Measurements from ENCODE around the gene UBLCP1. TPM values are rescaled to one million over a fixed set of nuclear protein-coding genes. Genes with fewer than 3 reads are reported as not detected.

The UBLCP1 gene
- total RNA-seq, 1 experiment from 2014 or later = 32.9 TPM

DNA sequence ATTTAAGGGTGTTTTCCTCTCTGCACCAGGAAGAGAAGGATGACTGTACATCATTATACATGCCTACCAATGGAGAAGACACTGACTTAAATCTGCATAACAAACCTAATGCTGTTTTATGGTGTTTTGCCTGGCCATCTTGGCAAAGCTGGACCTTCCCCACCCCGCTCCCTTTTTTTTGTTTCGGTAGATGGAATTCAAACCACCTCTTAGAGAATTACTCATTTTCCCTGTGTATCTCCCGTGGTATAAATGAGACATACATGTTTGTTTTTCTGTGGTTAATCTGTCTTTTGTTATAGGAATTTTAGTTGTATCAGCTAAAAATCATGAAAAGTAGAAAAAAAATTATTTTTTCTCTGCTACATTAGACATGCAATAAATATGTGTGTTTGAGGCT is 38.4 kb downstream of the UBLCP1 start:
- DNase-seq (ENCODE audit: low read depth, low spot score) = no peak
- Histone ChIP-seq H3K4me1 (ENCODE audit: control insufficient read depth in 1 of 2, insufficient read depth in 2 of 2, low read length in 2 of 2) (no peaks in the 10 kb centered on the region), H3K27ac (ENCODE audit: low read depth, low read length) (no peak overlapping the region), H3K4me2 (ENCODE audit: low read length) (no peak overlapping the region), H3K9me2 (ENCODE audit: insufficient read depth) (no peaks in the 10 kb centered on the region), H3K27me3 (ENCODE audit: insufficient read depth, low read length) (no peaks in the 10 kb centered on the region), H3K79me2 (ENCODE audit: insufficient read depth, low read length) (no peaks in the 10 kb centered on the region), H2AFZ (ENCODE audit: low read depth, low read length, poor library complexity, severe bottlenecking) (no peak overlapping the region), H3K9ac (ENCODE audit: low read length) (no peak overlapping the region), H3K9me3 (ENCODE audit: control insufficient read depth in 1 of 2, insufficient read depth in 1 of 2, low read depth in 1 of 2, low read length in 2 of 2) (peaks cover 15 to 17% of the 10 kb centered on the region in 2 experiments; a peak in 3 of 4 replicates), H4K20me1 (ENCODE audit: insufficient read depth) (no peaks in the 10 kb centered on the region), H3K36me3 (ENCODE audit: control insufficient read depth in 1 of 2, insufficient read depth in 2 of 2, low read length in 2 of 2) (no peaks in the 10 kb centered on the region), H3K4me3 (replicated peaks in 1 of 2; ENCODE audit: low read depth in 1 of 2, low read length in 2 of 2) (no peak overlapping the region)
- ChIA-PET POLR2A (no interaction called here), CTCF (no interaction called here), RAD21 (ENCODE audit: low non-redundant PET in 1 of 2, low total read pairs in 2 of 2, uncharacterized antibody in 2 of 2, unreplicated experiment in 2 of 2) (no interaction called here)
- TF ChIP-seq TCF7L2 (IDR thresholded peaks at IDR 0.05; ENCODE audit: borderline replicate concordance, extremely low read depth, insufficient read depth, insufficient read length) (no peak), ZNF274 (IDR thresholded peaks at IDR 0.05; ENCODE audit: low read depth, low read length) (no peak), EZH2phosphoT487 (IDR thresholded peaks at IDR 0.05; ENCODE audit: borderline replicate concordance) (no peak), POLR2AphosphoS5 (IDR thresholded peaks at IDR 0.05; ENCODE audit: low read depth, low read length) (no peak), SP1 (IDR thresholded peaks at IDR 0.05; ENCODE audit: low read depth) (no peak), YY1 (IDR thresholded peaks at IDR 0.05; ENCODE audit: extremely low read depth, insufficient replicate concordance, low read depth, low read length) (no peak), SRF (IDR thresholded peaks at IDR 0.05; ENCODE audit: low read depth) (no peak)
- TF ChIP-seq, protein P1, sequence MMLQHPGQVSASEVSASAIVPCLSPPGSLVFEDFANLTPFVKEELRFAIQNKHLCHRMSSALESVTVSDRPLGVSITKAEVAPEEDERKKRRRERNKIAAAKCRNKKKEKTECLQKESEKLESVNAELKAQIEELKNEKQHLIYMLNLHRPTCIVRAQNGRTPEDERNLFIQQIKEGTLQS (IDR thresholded peaks at IDR 0.05) = no peak
- TF ChIP-seq, protein P2, sequence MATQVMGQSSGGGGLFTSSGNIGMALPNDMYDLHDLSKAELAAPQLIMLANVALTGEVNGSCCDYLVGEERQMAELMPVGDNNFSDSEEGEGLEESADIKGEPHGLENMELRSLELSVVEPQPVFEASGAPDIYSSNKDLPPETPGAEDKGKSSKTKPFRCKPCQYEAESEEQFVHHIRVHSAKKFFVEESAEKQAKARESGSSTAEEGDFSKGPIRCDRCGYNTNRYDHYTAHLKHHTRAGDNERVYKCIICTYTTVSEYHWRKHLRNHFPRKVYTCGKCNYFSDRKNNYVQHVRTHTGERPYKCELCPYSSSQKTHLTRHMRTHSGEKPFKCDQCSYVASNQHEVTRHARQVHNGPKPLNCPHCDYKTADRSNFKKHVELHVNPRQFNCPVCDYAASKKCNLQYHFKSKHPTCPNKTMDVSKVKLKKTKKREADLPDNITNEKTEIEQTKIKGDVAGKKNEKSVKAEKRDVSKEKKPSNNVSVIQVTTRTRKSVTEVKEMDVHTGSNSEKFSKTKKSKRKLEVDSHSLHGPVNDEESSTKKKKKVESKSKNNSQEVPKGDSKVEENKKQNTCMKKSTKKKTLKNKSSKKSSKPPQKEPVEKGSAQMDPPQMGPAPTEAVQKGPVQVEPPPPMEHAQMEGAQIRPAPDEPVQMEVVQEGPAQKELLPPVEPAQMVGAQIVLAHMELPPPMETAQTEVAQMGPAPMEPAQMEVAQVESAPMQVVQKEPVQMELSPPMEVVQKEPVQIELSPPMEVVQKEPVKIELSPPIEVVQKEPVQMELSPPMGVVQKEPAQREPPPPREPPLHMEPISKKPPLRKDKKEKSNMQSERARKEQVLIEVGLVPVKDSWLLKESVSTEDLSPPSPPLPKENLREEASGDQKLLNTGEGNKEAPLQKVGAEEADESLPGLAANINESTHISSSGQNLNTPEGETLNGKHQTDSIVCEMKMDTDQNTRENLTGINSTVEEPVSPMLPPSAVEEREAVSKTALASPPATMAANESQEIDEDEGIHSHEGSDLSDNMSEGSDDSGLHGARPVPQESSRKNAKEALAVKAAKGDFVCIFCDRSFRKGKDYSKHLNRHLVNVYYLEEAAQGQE (IDR thresholded peaks at IDR 0.05; ENCODE audit: low read depth) = no peak
- intact Hi-C loops (cut with micrococcal nuclease) = no loop called here
- no peak for ATAC-seq
- no TSS peak for BruUV-seq (replicated peaks)

Measured in HCT116 (cell line).